AG09309 (cell line): ENCODE measurements around the gene LBR.
A peak's percentile ranks its signal among the peaks of the same experiment; 100 is the strongest.

ENCODE experiments used
- DNase-seq: peaks from one replicate; pipeline ENCODE4 v3.0.0-alpha.2; 2010; ENCODE audit warnings: low read depth
- H3K4me3 ChIP-seq: 2 replicates; pipeline ENCODE4 v1.5.1; 2011; ENCODE audit warnings: mild to moderate bottlenecking, low read depth, low read length, moderate library complexity; ENCODE audit not compliant: control insufficient read depth
- TF ChIP-seq, protein P1 (sequence below): IDR thresholded peaks from 2 replicates; pipeline ENCODE4 v1.5.1; 2011; ENCODE audit warnings: mild to moderate bottlenecking, low read depth, low read length, inconsistent platforms; ENCODE audit not compliant: insufficient read depth, control insufficient read depth; ENCODE audit errors: missing control alignments

LBR gene

GRCh38 chr1:225441314-225442122, 13.7 kb upstream of the LBR start:
- no peak overlapping the region for H3K4me3 ChIP-seq
- TF ChIP-seq, protein P1, sequence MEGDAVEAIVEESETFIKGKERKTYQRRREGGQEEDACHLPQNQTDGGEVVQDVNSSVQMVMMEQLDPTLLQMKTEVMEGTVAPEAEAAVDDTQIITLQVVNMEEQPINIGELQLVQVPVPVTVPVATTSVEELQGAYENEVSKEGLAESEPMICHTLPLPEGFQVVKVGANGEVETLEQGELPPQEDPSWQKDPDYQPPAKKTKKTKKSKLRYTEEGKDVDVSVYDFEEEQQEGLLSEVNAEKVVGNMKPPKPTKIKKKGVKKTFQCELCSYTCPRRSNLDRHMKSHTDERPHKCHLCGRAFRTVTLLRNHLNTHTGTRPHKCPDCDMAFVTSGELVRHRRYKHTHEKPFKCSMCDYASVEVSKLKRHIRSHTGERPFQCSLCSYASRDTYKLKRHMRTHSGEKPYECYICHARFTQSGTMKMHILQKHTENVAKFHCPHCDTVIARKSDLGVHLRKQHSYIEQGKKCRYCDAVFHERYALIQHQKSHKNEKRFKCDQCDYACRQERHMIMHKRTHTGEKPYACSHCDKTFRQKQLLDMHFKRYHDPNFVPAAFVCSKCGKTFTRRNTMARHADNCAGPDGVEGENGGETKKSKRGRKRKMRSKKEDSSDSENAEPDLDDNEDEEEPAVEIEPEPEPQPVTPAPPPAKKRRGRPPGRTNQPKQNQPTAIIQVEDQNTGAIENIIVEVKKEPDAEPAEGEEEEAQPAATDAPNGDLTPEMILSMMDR: no peak
- DNase-seq: no peak

- no peak overlapping the region for H3K4me3 ChIP-seq
- DNase-seq: no peak
- TF ChIP-seq, protein P1: no peak
Measured at GRCh38 chr1:225440380-225441221, 12.8 kb upstream of the LBR start.

DNA sequence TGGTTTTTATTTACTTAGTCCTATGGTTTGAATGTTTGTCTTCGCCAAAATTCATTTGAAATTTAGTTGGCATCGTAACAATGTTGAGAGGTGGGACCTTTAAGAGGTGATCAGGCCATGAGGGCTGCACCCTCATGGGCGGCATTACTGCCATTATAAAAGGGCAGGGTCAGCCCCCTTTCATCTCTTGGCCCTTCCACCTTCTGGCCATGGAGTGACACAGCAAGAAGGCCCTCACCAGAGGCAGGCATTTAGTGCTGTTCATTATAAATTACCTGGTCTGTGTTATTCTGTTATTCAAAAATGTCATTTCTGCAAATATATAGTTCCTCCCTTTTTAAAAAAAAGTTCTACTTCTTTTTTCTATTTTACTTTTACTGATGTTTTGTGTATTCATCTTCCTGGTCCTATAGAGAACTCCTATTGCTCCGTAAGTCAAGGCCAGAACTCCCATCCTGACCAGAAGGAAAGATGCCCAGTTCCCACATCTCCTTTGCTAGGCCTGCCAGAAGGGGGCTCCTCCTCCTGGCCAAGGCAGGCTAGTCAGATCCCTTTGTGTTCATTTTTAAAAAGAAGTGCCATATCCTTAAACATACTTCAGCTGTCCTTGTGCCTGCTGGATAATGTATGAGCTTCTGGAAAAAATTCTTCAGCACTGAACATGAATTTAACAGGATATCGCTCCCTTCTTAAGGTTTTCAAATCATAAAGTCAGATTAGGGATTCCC, 10.0 kb upstream of the LBR start:
- no peak overlapping the region for H3K4me3 ChIP-seq
- DNase-seq: no peak
- TF ChIP-seq, protein P1: peak; percentile 63

GRCh38 chr1:225435957-225436392, 8.1 kb upstream of the LBR start:
- DNase-seq: no peak
- TF ChIP-seq, protein P1: no peak
- no peak overlapping the region for H3K4me3 ChIP-seq

DNA sequence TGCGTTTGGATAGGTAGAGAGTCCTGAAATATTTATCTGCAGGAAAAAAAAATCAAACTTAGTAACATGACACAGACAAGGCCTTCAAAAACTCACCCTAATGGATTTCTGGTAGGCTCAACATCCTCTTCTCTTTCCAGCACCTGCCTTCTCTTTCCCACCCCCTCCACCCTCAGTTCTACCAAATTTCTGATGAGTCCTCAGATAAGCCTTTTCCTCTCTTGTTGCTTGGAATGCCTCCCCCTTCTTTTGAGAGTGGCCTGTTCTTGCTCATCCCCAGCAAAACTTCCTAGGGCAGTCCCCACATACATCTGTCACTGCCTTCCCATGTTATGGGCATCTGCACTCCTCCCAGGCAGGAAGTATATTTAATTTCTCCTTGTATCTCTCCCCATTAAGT, 7.6 kb upstream of the LBR start:
- no peak for DNase-seq
- TF ChIP-seq, protein P1: no peak
- H3K4me3 ChIP-seq: no peak overlapping the region

DNA sequence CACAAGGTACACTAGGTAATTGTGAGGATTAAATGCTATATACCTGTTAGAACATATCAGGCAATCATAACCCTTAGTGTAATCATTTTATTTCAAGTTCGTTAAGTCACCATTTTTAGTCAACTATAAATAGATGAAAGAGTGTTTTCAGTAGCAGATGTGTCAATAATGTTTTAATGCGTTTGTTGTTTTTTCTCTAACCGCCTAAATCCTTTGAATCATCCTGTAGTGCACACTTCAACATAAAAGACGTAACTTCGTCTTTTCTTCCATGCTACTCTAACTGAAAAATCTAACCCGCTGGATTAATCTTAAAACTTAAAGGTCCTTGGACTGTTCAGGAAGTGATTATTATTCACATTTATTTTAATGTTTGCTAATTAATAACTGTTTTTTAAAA, 7.2 kb upstream of the LBR start:
- H3K4me3 ChIP-seq: no peak overlapping the region
- no peak for DNase-seq
- TF ChIP-seq, protein P1: no peak
